ENCODE measurements around the gene LPIN2.
"Not testable (repeated sequence)": the region's sequence is repeated elsewhere in the genome, so short reads cannot be mapped to it uniquely, and the experiment has no call there.

Gene LPIN2

DNA sequence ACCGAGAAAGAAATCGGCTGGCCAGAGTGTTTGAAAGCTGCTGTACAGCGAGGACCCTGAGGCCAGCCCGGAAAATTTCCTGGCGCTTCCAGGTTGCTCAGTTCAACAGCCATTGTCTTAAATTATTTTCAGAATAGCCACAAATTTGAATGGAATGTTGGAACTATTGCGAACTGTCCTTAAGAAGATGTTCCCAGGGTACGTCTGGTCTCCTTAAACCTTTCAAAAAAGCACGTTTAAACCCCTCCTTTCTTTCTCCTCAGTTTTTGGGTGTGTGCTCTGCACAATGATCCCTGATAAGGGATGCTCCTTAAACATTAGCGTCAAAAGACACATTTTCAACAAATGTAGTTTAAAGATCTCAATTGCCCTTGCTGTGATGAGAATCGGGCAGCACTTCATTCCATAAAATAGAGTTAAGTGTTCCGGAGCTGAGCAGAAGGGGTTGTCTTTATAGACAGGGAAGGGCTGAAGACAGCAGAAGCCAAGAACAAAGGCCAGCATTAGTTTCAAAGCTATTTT, 14.5 kb upstream of the LPIN2 start:
- Histone ChIP-seq H3K4me3 (ENCODE audit: low read length) (no peak overlapping the region), H3K4me2 (ENCODE audit: low read length) (no peak overlapping the region), H3K27me3 (ENCODE audit: control insufficient read depth, low read length) (no peaks in the 10 kb centered on the region), H3K79me2 (ENCODE audit: control insufficient read depth, low read length) (no peaks in the 10 kb centered on the region), H3K27ac (ENCODE audit: low read depth, low read length) (no peak overlapping the region), H4K20me1 (ENCODE audit: control insufficient read depth, insufficient read depth, low read depth, low read length) (no peaks in the 10 kb centered on the region), H3F3A (ENCODE audit: control insufficient read depth, insufficient read depth) (no peaks in the 10 kb centered on the region), H3K36me3 (ENCODE audit: control insufficient read depth, low read length) (no peaks in the 10 kb centered on the region), H3K9me2 (replicated peaks; ENCODE audit: control insufficient read depth, low read length) (no peaks in the 10 kb centered on the region), H3K9me3 (ENCODE audit: control insufficient read depth, insufficient read depth, low read length) (no peaks in the 10 kb centered on the region), H3K4me1 (ENCODE audit: control insufficient read depth, low read length) (no peaks in the 10 kb centered on the region)
- TF ChIP-seq EZH2phosphoT487 (IDR thresholded peaks at IDR 0.05; ENCODE audit: borderline replicate concordance, low read length) = no peak
- TF ChIP-seq, protein P1, sequence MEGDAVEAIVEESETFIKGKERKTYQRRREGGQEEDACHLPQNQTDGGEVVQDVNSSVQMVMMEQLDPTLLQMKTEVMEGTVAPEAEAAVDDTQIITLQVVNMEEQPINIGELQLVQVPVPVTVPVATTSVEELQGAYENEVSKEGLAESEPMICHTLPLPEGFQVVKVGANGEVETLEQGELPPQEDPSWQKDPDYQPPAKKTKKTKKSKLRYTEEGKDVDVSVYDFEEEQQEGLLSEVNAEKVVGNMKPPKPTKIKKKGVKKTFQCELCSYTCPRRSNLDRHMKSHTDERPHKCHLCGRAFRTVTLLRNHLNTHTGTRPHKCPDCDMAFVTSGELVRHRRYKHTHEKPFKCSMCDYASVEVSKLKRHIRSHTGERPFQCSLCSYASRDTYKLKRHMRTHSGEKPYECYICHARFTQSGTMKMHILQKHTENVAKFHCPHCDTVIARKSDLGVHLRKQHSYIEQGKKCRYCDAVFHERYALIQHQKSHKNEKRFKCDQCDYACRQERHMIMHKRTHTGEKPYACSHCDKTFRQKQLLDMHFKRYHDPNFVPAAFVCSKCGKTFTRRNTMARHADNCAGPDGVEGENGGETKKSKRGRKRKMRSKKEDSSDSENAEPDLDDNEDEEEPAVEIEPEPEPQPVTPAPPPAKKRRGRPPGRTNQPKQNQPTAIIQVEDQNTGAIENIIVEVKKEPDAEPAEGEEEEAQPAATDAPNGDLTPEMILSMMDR (IDR thresholded peaks at IDR 0.05; ENCODE audit: low read depth, low read length, poor library complexity, severe bottlenecking) = no peak

DNA sequence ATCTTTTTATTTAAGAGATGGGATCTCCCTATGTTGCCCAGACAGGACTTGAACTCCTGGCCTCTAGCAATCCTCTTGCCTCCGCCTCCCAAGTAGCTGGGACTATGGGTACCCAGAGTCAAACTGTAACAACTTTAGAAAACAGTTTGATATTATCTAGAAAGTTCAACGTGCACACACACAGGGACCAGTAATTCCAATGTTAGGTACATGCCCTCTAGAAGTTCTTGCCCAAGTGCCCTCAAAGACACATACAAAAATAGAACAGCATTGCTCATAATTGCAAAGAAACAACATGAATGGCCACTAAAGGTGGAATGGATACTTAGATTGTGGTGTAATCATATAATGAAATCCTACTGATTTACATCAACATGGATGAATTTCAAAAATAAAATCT, 12.6 kb upstream of the LPIN2 start:
- Histone ChIP-seq H3K27ac (ENCODE audit: low read depth, low read length) (no peak overlapping the region), H3K36me3 (ENCODE audit: control insufficient read depth, low read length) (no peaks in the 10 kb centered on the region), H3K4me2 (ENCODE audit: low read length) (no peak overlapping the region), H3F3A (ENCODE audit: control insufficient read depth, insufficient read depth) (no peaks in the 10 kb centered on the region), H4K20me1 (ENCODE audit: control insufficient read depth, insufficient read depth, low read depth, low read length) (no peaks in the 10 kb centered on the region), H3K4me1 (ENCODE audit: control insufficient read depth, low read length) (no peaks in the 10 kb centered on the region), H3K9me3 (ENCODE audit: control insufficient read depth, insufficient read depth, low read length) (no peaks in the 10 kb centered on the region), H3K9me2 (replicated peaks; ENCODE audit: control insufficient read depth, low read length) (no peaks in the 10 kb centered on the region), H3K4me3 (ENCODE audit: low read length) (no peak overlapping the region), H3K79me2 (ENCODE audit: control insufficient read depth, low read length) (no peaks in the 10 kb centered on the region), H3K27me3 (ENCODE audit: control insufficient read depth, low read length) (no peaks in the 10 kb centered on the region)
- TF ChIP-seq EZH2phosphoT487 (IDR thresholded peaks at IDR 0.05; ENCODE audit: borderline replicate concordance, low read length) = no peak
- TF ChIP-seq, protein P1 (IDR thresholded peaks at IDR 0.05; ENCODE audit: low read depth, low read length, poor library complexity, severe bottlenecking) = no peak

DNA sequence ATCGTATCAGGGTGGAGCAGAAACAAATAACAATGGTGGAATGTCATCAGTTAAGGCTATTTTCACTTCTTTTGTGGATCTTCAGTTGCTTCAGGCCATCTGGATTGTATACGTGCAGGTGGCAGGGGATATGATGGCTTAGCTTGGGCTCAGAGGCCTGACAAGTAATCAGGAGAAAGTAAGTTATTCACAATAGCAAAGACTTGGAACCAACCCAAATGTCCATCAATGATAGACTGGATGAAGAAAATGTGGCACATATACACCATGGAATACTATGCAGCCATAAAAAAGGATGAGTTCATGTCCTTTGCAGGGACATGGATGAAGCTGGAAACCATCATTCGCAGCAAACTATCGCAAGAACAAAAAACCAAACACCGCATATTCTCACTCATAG, 10.7 kb upstream of the LPIN2 start:
- H3K4me2 ChIP-seq (ENCODE audit: low read length); H4K20me1 ChIP-seq (ENCODE audit: control insufficient read depth, insufficient read depth, low read depth, low read length); H3K27me3 ChIP-seq (ENCODE audit: control insufficient read depth, low read length); H3F3A ChIP-seq (ENCODE audit: control insufficient read depth, insufficient read depth); H3K36me3 ChIP-seq (ENCODE audit: control insufficient read depth, low read length); H3K4me3 ChIP-seq (ENCODE audit: low read length); H3K9me3 ChIP-seq (ENCODE audit: control insufficient read depth, insufficient read depth, low read length); H3K79me2 ChIP-seq (ENCODE audit: control insufficient read depth, low read length); H3K9me2 ChIP-seq (replicated peaks; ENCODE audit: control insufficient read depth, low read length); H3K4me1 ChIP-seq (ENCODE audit: control insufficient read depth, low read length); H3K27ac ChIP-seq (ENCODE audit: low read depth, low read length): not testable (repeated sequence)

DNA sequence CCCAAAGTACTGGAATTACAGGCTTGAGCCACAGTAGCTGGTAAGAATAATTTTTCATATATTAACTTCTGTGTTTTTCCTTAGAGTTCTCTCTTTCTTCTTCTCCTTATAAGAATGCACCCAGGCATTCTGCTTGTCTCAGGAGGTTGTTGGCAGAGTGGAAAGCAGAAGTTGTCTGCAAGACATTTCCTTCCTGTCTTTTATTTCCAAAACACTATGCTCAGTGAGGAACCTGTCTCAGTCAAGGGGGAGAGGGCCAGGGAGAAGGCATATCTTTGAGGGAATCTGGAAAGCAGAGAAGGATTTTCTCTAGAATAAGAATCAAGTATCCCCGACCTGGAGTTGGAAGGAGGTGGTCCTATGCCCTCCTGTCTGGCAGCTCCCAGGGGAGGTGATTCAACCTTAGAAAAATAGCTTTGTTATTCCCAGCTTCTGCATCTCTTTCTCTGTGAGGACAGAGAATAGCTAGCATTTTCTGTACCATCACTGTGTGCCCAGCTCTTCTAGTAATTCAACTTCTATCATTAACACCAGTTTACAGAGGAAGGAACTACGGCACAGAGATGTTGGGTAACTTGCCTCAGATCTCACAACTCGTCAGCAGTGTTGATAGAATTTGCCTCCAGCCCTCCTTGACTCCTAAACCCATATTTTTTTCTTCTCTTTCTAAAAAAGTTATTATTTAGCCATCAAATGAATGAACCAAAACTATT, 3.8 kb upstream of the LPIN2 start:
- no peaks in the 10 kb centered on the region for H3K9me2 ChIP-seq (replicated peaks; ENCODE audit: control insufficient read depth, low read length)

More for the DNA sequence above, 3.8 kb upstream of the LPIN2 start:
- H4K20me1 ChIP-seq (ENCODE audit: control insufficient read depth, insufficient read depth, low read depth, low read length) = no peaks in the 10 kb centered on the region
- H3K9me3 ChIP-seq (ENCODE audit: control insufficient read depth, insufficient read depth, low read length) = no peaks in the 10 kb centered on the region
- no peaks in the 10 kb centered on the region for H3K36me3 ChIP-seq (ENCODE audit: control insufficient read depth, low read length)
- peaks cover 8% of the 10 kb centered on the region for H3K79me2 ChIP-seq (ENCODE audit: control insufficient read depth, low read length)
- peak overlapping the region; percentile 65 for H3K4me2 ChIP-seq (ENCODE audit: low read length)
- H3F3A ChIP-seq (ENCODE audit: control insufficient read depth, insufficient read depth) = no peaks in the 10 kb centered on the region
- H3K4me1 ChIP-seq (ENCODE audit: control insufficient read depth, low read length) = peaks cover 37% of the 10 kb centered on the region
- no peak overlapping the region for H3K27ac ChIP-seq (ENCODE audit: low read depth, low read length)
- H3K27me3 ChIP-seq (ENCODE audit: control insufficient read depth, low read length) = no peaks in the 10 kb centered on the region
- peak overlapping the region; percentile 29 for H3K4me3 ChIP-seq (ENCODE audit: low read length)
- TF ChIP-seq EZH2phosphoT487 (IDR thresholded peaks at IDR 0.05; ENCODE audit: borderline replicate concordance, low read length) = no peak
- TF ChIP-seq, protein P1 (IDR thresholded peaks at IDR 0.05; ENCODE audit: low read depth, low read length, poor library complexity, severe bottlenecking) = no peak

Data from DOHH2 (cell line).